HEK293 (cell line): ENCODE results near the gene MYL7.

Experiments
- FEZF1 ChIP-seq: fragments of 450-650 bp; formaldehyde crosslinking; IDR thresholded peaks from 2 replicates; pipeline ENCODE4 v1.5.1; 2016; ENCODE audit warnings: missing biosample characterization, missing genetic modification characterization
- HOXC10 ChIP-seq: sonication (generic); formaldehyde crosslinking; IDR thresholded peaks from 2 replicates; pipeline ENCODE4 v1.8.1; 2023; ENCODE audit warnings: mild to moderate bottlenecking, missing genetic modification reagents
- OVOL3 ChIP-seq: fragments of 450-650 bp; formaldehyde crosslinking; IDR thresholded peaks from 2 replicates; pipeline ENCODE4 v1.5.1; 2016; ENCODE audit warnings: missing biosample characterization, missing genetic modification characterization
- ZNF121 ChIP-seq: fragments of 450-650 bp; formaldehyde crosslinking; IDR thresholded peaks from 2 replicates; pipeline ENCODE4 v1.5.1; 2016; ENCODE audit warnings: missing biosample characterization, missing genetic modification characterization
- ZNF16 ChIP-seq: fragments of 450-650 bp; formaldehyde crosslinking; IDR thresholded peaks from 2 replicates; pipeline ENCODE4 v1.5.1; 2016; ENCODE audit warnings: low read depth, missing biosample characterization, missing genetic modification characterization
- ZNF292 ChIP-seq: fragments of 450-650 bp; formaldehyde crosslinking; IDR thresholded peaks from 2 replicates; pipeline ENCODE4 v1.5.1; 2016; ENCODE audit warnings: low read depth, missing biosample characterization, missing genetic modification characterization, borderline replicate concordance
- ZNF670 ChIP-seq: fragments of 450-650 bp; formaldehyde crosslinking; IDR thresholded peaks from 2 replicates; pipeline ENCODE4 v1.5.1; 2016; ENCODE audit warnings: missing biosample characterization, missing genetic modification characterization, low read depth
- ZNF76 ChIP-seq: fragments of 450-650 bp; formaldehyde crosslinking; IDR thresholded peaks from 2 replicates; pipeline ENCODE4; 2016; ENCODE audit warnings: low read depth, missing biosample characterization, missing genetic modification characterization, borderline replicate concordance
- ZNF830 ChIP-seq: fragments of 450-650 bp; IDR thresholded peaks from 2 replicates; pipeline ENCODE4 v1.5.0; 2018; ENCODE audit warnings: missing biosample characterization, missing genetic modification characterization, low read depth, mild to moderate bottlenecking, moderate library complexity
- TF ChIP-seq, protein P1 (sequence below): fragments of 450-650 bp; formaldehyde crosslinking; IDR thresholded peaks from 2 replicates; pipeline ENCODE4 v1.5.1; 2017; ENCODE audit warnings: missing biosample characterization, missing genetic modification characterization
- TF ChIP-seq, protein P2 (sequence below): fragments of 450-650 bp; formaldehyde crosslinking; IDR thresholded peaks from 2 replicates; pipeline ENCODE4 v1.5.1; 2016; ENCODE audit warnings: missing biosample characterization, missing genetic modification characterization

DNA sequence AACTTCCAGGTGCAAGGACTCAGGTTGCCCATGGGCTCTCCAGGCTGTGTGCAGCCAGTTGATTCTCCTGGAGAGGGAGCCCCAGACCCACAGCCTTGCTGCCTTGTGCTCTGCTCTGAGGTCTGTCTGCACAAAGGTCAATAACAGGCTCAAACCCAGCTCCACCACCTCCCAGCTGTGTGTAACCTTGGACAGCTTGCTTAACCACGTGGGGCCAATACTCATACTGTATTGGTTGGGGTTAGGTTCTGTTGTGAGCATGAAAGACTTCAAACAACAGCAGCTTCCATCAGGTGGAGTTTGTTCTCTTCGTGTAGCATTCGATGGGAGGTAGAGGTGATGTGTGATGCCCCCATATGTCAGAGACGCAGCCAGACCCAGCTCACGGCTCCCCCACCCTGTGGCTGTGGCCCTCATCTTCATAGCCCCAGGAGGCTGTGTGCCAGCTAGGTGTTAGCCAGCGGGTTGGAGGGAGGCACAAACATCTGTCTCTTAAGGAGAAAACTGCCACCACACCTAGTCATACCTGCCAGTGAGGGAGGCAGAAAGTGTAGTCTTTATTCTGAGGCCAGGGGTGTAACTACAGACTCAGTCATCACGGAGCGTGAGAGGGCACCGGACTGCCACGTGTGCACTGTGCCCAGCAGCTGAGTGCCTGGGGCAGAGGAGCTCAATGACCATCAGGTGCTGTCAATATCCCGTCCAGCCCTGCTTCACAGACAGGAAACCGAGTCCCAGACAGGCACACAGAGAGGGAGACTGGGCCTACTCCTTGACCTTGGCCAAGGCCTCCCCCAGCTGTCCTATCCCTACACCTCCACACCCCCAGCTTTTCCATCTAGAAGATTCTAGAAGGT lies 9.7 kb downstream of the MYL7 start:
- TF ChIP-seq, protein P1, sequence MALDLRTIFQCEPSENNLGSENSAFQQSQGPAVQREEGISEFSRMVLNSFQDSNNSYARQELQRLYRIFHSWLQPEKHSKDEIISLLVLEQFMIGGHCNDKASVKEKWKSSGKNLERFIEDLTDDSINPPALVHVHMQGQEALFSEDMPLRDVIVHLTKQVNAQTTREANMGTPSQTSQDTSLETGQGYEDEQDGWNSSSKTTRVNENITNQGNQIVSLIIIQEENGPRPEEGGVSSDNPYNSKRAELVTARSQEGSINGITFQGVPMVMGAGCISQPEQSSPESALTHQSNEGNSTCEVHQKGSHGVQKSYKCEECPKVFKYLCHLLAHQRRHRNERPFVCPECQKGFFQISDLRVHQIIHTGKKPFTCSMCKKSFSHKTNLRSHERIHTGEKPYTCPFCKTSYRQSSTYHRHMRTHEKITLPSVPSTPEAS (tag by site-specific recombination): no peak
- TF ChIP-seq ZNF292 (no peak), FEZF1 (no peak), ZNF670 (tag by site-specific recombination) (no peak), ZNF76 (tag by site-specific recombination) (no peak), ZNF830 (tag by site-specific recombination) (no peak), OVOL3 (tag by site-specific recombination) (no peak), ZNF16 (no peak), HOXC10 (CRISPR knock-in tag) (no peak), ZNF121 (tag by site-specific recombination) (no peak)
- TF ChIP-seq, protein P2, sequence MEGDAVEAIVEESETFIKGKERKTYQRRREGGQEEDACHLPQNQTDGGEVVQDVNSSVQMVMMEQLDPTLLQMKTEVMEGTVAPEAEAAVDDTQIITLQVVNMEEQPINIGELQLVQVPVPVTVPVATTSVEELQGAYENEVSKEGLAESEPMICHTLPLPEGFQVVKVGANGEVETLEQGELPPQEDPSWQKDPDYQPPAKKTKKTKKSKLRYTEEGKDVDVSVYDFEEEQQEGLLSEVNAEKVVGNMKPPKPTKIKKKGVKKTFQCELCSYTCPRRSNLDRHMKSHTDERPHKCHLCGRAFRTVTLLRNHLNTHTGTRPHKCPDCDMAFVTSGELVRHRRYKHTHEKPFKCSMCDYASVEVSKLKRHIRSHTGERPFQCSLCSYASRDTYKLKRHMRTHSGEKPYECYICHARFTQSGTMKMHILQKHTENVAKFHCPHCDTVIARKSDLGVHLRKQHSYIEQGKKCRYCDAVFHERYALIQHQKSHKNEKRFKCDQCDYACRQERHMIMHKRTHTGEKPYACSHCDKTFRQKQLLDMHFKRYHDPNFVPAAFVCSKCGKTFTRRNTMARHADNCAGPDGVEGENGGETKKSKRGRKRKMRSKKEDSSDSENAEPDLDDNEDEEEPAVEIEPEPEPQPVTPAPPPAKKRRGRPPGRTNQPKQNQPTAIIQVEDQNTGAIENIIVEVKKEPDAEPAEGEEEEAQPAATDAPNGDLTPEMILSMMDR: peak; percentile 48; the same call in 1 of the 2 replicates
